Measurements from ENCODE around the gene ORAI1.

DNA sequence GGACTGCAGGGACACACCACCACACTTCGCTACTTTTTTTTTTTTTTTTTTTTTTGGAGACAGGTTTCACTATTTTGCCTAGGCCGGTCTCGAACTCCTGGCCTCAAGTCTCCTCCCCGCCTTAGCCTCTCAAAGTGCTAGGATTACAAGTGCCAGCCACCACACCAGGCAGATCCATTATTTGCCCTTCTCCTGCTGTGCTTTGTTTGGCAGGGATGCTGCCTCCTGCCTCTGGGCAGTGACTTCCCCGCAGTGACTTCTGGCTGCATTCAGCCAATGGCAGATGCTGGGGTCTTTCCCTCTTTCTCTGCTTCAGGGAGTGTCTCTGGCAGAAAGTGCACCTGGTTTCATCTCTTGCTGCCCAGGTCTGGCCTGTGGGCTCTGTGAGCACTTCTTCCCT, 49.9 kb downstream of the ORAI1 start:
- TF ChIP-seq, protein P1, sequence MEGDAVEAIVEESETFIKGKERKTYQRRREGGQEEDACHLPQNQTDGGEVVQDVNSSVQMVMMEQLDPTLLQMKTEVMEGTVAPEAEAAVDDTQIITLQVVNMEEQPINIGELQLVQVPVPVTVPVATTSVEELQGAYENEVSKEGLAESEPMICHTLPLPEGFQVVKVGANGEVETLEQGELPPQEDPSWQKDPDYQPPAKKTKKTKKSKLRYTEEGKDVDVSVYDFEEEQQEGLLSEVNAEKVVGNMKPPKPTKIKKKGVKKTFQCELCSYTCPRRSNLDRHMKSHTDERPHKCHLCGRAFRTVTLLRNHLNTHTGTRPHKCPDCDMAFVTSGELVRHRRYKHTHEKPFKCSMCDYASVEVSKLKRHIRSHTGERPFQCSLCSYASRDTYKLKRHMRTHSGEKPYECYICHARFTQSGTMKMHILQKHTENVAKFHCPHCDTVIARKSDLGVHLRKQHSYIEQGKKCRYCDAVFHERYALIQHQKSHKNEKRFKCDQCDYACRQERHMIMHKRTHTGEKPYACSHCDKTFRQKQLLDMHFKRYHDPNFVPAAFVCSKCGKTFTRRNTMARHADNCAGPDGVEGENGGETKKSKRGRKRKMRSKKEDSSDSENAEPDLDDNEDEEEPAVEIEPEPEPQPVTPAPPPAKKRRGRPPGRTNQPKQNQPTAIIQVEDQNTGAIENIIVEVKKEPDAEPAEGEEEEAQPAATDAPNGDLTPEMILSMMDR (IDR thresholded peaks at IDR 0.05), result no peak
- TF ChIP-seq POLR2A (IDR thresholded peaks at IDR 0.05), result no peak
